AG09309 (cell line): ENCODE results near the gene TSPAN18.

ENCODE experiments used
- DNase-seq: peaks from one replicate; pipeline ENCODE4 v3.0.0-alpha.2; 2010; ENCODE audit warnings: low read depth
- H3K4me3 ChIP-seq: 2 replicates; pipeline ENCODE4 v1.5.1; 2011; ENCODE audit warnings: mild to moderate bottlenecking, low read depth, low read length, moderate library complexity; ENCODE audit not compliant: control insufficient read depth
- TF ChIP-seq, protein P1 (sequence below): IDR thresholded peaks from 2 replicates; pipeline ENCODE4 v1.5.1; 2011; ENCODE audit warnings: mild to moderate bottlenecking, low read depth, low read length, inconsistent platforms; ENCODE audit not compliant: insufficient read depth, control insufficient read depth; ENCODE audit errors: missing control alignments

TSPAN18 gene

DNA sequence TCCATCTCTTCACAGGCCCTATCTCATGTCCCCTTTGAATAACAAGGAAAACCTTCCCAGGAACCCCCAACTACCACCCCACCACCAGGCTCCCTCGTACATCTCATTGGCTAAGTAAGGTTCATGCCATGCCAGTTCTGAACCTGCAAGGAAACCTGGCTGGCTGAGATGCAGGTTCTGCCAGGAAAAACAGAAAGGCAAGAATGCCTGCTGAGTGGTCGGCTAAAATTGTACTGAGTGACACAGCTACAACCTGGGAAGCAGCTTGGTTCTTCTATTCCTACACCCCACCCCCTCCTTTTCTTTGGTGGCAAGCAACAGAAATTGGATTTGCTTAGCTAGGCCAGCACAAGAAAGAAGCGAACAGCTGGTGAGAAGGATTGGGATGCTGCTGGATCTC lies 36.1 kb upstream of the TSPAN18 start:
- H3K4me3 ChIP-seq, result no peak overlapping the region
- no peak for DNase-seq
- TF ChIP-seq, protein P1, sequence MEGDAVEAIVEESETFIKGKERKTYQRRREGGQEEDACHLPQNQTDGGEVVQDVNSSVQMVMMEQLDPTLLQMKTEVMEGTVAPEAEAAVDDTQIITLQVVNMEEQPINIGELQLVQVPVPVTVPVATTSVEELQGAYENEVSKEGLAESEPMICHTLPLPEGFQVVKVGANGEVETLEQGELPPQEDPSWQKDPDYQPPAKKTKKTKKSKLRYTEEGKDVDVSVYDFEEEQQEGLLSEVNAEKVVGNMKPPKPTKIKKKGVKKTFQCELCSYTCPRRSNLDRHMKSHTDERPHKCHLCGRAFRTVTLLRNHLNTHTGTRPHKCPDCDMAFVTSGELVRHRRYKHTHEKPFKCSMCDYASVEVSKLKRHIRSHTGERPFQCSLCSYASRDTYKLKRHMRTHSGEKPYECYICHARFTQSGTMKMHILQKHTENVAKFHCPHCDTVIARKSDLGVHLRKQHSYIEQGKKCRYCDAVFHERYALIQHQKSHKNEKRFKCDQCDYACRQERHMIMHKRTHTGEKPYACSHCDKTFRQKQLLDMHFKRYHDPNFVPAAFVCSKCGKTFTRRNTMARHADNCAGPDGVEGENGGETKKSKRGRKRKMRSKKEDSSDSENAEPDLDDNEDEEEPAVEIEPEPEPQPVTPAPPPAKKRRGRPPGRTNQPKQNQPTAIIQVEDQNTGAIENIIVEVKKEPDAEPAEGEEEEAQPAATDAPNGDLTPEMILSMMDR, result no peak

DNA sequence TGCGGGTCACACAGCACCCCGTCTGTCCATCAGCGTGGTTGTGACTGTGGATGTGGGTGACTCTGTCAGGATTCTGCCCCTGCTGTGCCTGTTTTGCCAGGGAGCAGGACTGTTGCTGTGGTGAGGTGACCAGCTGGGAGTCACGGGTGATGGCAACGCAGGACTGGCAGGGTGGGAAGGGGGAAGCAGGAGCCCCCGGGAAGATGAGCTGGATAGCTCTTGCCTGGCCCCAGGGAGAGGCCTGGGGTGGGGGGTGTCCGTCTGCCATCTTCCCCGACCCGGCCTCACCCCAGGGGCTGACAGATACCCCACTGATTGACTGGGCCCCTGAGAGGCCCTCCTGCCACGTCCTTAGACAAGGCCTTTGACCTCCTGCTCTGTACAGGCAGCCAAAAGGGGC lies 34.3 kb upstream of the TSPAN18 start:
- no peak overlapping the region for H3K4me3 ChIP-seq
- TF ChIP-seq, protein P1, result no peak
- DNase-seq, result no peak

DNA sequence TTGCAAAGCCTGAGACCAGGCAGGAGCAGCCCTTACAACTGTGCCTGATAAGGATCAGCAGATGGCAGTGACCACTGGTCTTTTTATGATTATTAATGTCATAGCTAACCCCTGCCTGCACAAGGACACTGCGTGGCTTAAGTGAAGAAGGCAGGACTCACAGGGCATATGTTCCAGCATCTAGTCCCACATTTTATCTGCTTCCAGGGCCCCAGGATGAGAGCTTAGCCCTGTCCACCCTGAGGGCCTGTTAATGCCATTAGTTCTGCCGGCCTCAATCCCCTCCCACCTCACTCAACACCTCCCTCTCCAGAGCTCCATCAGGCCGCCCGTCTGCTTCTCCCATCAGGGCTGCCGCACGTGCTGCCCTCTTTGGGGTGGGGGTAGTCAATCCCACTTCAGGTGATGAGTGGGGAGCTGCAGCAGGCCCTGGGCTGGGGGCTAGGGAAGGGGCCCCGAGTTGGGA lies 33.1 kb upstream of the TSPAN18 start:
- DNase-seq, result no peak
- no peak overlapping the region for H3K4me3 ChIP-seq
- TF ChIP-seq, protein P1, result no peak

DNA sequence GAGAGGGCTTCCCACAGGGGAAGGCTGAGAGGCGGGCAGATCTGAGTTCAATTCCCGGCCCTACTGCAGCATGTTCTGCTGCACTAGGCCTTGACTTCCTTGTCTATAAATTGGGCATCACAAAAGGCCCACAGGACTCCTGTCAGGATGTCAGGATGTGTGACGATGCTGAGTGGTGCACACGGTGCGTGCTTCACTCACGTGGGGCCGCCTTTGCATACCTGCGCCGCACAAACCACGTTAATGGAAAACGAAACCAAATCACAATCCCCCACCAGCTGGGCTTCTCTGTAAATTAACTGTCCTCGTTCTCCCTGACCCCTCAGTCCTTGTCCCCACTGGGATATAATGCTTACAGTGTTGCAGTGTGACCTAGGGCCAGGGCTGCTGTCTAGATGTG lies 32.3 kb upstream of the TSPAN18 start:
- TF ChIP-seq, protein P1, result no peak
- no peak for DNase-seq
- H3K4me3 ChIP-seq, result no peak overlapping the region

DNA sequence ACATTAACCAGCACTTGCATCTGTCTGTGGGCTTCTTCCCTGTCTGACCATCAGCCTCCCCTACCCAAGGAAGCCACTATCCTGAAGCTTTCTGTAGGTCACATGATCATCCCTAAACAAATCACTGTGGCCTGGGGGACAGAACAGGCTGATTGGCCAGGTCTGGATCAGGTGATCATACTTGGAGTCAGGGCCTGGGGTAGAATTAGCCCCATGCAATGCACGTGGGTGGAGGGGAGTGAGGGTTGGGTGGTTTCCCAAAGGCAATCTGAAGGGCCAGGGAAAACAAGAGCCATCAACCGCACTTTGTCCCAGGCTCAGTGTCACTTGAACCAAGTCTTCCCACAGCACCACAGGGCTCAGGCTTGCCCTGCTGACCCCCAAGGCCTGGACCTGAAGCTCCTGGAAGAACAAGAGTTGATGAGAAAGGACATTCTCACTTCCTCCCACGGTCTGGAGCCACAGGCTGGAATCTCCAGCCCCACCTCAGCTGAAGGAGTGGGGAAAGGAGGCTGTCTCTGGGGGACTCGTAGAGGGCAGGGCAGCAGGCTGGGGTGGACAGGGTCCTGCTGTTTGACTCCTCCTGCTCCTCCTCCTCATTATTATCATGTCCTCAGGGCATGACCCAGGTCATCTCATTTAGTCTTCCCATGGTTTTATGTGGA lies 31.5 kb upstream of the TSPAN18 start:
- DNase-seq, result no peak
- TF ChIP-seq, protein P1, result no peak
- no peak overlapping the region for H3K4me3 ChIP-seq

DNA sequence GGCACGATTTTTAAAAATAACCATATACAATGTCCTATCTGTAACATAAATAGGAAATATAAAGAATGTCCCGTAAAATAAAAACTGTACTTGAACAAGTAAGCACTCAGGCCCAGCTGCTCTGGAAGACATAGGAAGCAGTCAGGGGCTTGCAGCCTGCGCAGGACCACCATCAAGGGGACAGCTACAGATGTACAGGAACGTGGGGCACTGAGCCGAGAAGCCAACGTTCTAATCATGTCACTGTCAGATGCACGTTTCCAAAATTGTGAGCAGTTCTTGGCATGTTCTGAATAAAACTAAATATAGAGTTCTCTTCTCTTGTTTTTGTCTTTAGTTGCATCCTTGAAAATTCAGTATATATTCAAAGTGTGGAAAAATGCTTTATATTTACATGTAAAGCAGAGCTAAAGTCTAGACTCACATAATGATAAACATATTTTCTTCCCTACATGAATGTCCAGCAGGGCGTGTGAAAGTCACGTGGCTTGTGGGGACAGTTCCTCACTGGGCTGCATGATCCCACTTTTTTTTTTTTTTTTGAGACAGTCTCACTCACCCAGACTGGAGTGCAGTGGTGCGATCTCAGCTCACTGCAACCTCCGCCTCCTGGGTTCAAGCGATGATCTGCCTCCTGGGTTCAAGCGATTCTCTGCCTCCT lies 28.4 kb upstream of the TSPAN18 start:
- H3K4me3 ChIP-seq, result no peak overlapping the region
- TF ChIP-seq, protein P1, result no peak
- no peak for DNase-seq
